Caco-2 (cell line): ENCODE measurements around the gene UROS. TPM values are rescaled to one million over a fixed set of nuclear protein-coding genes. Genes with fewer than 3 reads are reported as not detected.

Experiments
- BruUV-seq: library from RNA; stranded (reverse); fragments of 400-500 nt; replicated peaks from 2 replicates; lab custom pipeline; 2021; lab: Mats Ljungman, UMichigan
- CTCF ChIA-PET: fragments of 300-600 bp; sonication (Branson Sonifier 250); formaldehyde crosslinking; loops from one replicate; lab custom pipeline; 2022; ENCODE audit warnings: antibody characterized with exemption; lab: Charles Lee
- POLR2A ChIA-PET: fragments of 300-600 bp; sonication (Branson Sonifier 250); formaldehyde crosslinking; loops from one replicate; lab custom pipeline; 2022; ENCODE audit warnings: antibody characterized with exemption; lab: Charles Lee
- DNase-seq, 2 experiments: peaks; one replicate each; pipeline versions ENCODE4 v3.0.0 to v3.0.0-alpha.2; 2020 to 2022
- H3K27me3 ChIP-seq: replicated peaks from 2 replicates; pipeline ENCODE4 v1.6.0; 2011; ENCODE audit warnings: low read length; ENCODE audit not compliant: control insufficient read depth, insufficient read depth
- H3K36me3 ChIP-seq: 2 replicates; pipeline ENCODE4 v1.5.1; 2011; ENCODE audit warnings: low read length; ENCODE audit not compliant: control insufficient read depth, insufficient read depth
- H3K4me1 ChIP-seq: fragments of 250-450 bp; sonication (Bioruptor Pico); 2 replicates; pipeline ENCODE4 v1.5.1; 2020; ENCODE audit warnings: mild to moderate bottlenecking
- H3K4me3 ChIP-seq: 2 replicates; pipeline ENCODE4 v1.5.1; 2011; ENCODE audit warnings: low read depth, mild to moderate bottlenecking, control low read depth, low read length
- H3K9me3 ChIP-seq: fragments of 250-450 bp; sonication (Bioruptor Pico); 2 replicates; pipeline ENCODE4 v1.5.1; 2020; ENCODE audit warnings: mild to moderate bottlenecking, moderate library complexity
- H3K27ac Mint-ChIP-seq: one replicate; pipeline ENCODE4 v1.8.0; 2022; ENCODE audit warnings: mixed read lengths; ENCODE audit not compliant: unreplicated experiment
- H3K27me3 Mint-ChIP-seq: one replicate; pipeline ENCODE4 v1.8.0; 2022; ENCODE audit warnings: mixed read lengths; ENCODE audit not compliant: insufficient read depth, unreplicated experiment
- H3K36me3 Mint-ChIP-seq: one replicate; pipeline ENCODE4 v1.8.0; 2022; ENCODE audit warnings: mild to moderate bottlenecking, mixed read lengths; ENCODE audit not compliant: insufficient read depth, unreplicated experiment
- H3K4me1 Mint-ChIP-seq: one replicate; pipeline ENCODE4 v1.8.0; 2022; ENCODE audit warnings: low read depth, mixed read lengths; ENCODE audit not compliant: unreplicated experiment
- H3K4me3 Mint-ChIP-seq: one replicate; pipeline ENCODE4 v1.8.0; 2022; ENCODE audit warnings: mild to moderate bottlenecking, moderate library complexity, mixed read lengths; ENCODE audit not compliant: unreplicated experiment
- H3K9me3 Mint-ChIP-seq: one replicate; pipeline ENCODE4 v1.8.0; 2022; ENCODE audit warnings: mixed read lengths; ENCODE audit not compliant: unreplicated experiment
- intact Hi-C: fragments of 100-400 bp; cut with micrococcal nuclease; formaldehyde crosslinking; loops from one replicate; pipeline ENCODE4 v1.10.0; 2022; ENCODE audit not compliant: unreplicated experiment
- total RNA-seq: library from RNA; stranded (reverse); gene quantifications from 2 replicates; pipeline ENCODE4 v1.2.3, GENCODE V29; 2022
- TF ChIP-seq, protein P1 (sequence below), 2 experiments: fragments of 200-600 bp in 1 of 2; IDR thresholded peaks; 1 replicate in 1 of 2; 2 replicates in 1 of 2; pipeline versions ENCODE4 v1.5.1 to v1.8.0; 2011 to 2022; ENCODE audit warnings: antibody characterized with exemption in 1 of 2, control low read depth in 1 of 2, inconsistent platforms in 1 of 2, low read depth in 1 of 2, low read length in 1 of 2, mild to moderate bottlenecking in 1 of 2, moderate library complexity in 1 of 2; ENCODE audit not compliant: insufficient read depth in 1 of 2, severe bottlenecking in 1 of 2, unreplicated experiment in 1 of 2

Gene UROS
- total RNA-seq, 1 experiment from 2014 or later = 53.4 TPM

- no peak overlapping the region for H3K4me3 Mint-ChIP-seq
- BruUV-seq = no TSS peak
- Histone ChIP-seq H3K9me3 (no peaks in the 10 kb centered on the region), H3K4me3 (no peak overlapping the region), H3K27me3 (no peaks in the 10 kb centered on the region), H3K36me3 (peaks cover 2% of the 10 kb centered on the region; the same call in 1 of the 2 replicates), H3K4me1 (no peaks in the 10 kb centered on the region)
- H3K36me3 Mint-ChIP-seq = peaks cover 4% of the 10 kb centered on the region
- DNase-seq = no peak
- intact Hi-C loops = no loop called here
- H3K27me3 Mint-ChIP-seq = no peaks in the 10 kb centered on the region
- TF ChIP-seq, protein P1, sequence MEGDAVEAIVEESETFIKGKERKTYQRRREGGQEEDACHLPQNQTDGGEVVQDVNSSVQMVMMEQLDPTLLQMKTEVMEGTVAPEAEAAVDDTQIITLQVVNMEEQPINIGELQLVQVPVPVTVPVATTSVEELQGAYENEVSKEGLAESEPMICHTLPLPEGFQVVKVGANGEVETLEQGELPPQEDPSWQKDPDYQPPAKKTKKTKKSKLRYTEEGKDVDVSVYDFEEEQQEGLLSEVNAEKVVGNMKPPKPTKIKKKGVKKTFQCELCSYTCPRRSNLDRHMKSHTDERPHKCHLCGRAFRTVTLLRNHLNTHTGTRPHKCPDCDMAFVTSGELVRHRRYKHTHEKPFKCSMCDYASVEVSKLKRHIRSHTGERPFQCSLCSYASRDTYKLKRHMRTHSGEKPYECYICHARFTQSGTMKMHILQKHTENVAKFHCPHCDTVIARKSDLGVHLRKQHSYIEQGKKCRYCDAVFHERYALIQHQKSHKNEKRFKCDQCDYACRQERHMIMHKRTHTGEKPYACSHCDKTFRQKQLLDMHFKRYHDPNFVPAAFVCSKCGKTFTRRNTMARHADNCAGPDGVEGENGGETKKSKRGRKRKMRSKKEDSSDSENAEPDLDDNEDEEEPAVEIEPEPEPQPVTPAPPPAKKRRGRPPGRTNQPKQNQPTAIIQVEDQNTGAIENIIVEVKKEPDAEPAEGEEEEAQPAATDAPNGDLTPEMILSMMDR (IDR thresholded peaks at IDR 0.05; ENCODE audit: insufficient read depth in 1 of 2, low read depth in 1 of 2, low read length in 1 of 2, severe bottlenecking in 1 of 2, unreplicated experiment in 1 of 2) = no peak
- POLR2A ChIA-PET = no interaction called here
- CTCF ChIA-PET = no interaction called here
- H3K27ac Mint-ChIP-seq = no peak overlapping the region
- no peaks in the 10 kb centered on the region for H3K9me3 Mint-ChIP-seq
- no peaks in the 10 kb centered on the region for H3K4me1 Mint-ChIP-seq
These were observed 11.8 kb downstream of the UROS start for GRCh38 chr10:125811251-125811650.

GRCh38 chr10:125808047-125808446, 15.0 kb downstream of the UROS start:
- H3K9me3 Mint-ChIP-seq = no peaks in the 10 kb centered on the region
- ChIA-PET POLR2A (no interaction called here), CTCF (no interaction called here)
- no peak overlapping the region for H3K27ac Mint-ChIP-seq
- H3K4me3 Mint-ChIP-seq = no peak overlapping the region
- intact Hi-C loops = no loop called here
- Histone ChIP-seq H3K4me3 (no peak overlapping the region), H3K36me3 (peaks cover 2% of the 10 kb centered on the region; the same call in 1 of the 2 replicates), H3K27me3 (no peaks in the 10 kb centered on the region), H3K4me1 (no peaks in the 10 kb centered on the region), H3K9me3 (no peaks in the 10 kb centered on the region)
- BruUV-seq = no TSS peak
- H3K36me3 Mint-ChIP-seq = no peaks in the 10 kb centered on the region
- no peaks in the 10 kb centered on the region for H3K4me1 Mint-ChIP-seq
- no peak for DNase-seq
- TF ChIP-seq, protein P1 (IDR thresholded peaks at IDR 0.05; ENCODE audit: insufficient read depth in 1 of 2, low read depth in 1 of 2, low read length in 1 of 2, severe bottlenecking in 1 of 2, unreplicated experiment in 1 of 2) = no peak
- no peaks in the 10 kb centered on the region for H3K27me3 Mint-ChIP-seq

DNA sequence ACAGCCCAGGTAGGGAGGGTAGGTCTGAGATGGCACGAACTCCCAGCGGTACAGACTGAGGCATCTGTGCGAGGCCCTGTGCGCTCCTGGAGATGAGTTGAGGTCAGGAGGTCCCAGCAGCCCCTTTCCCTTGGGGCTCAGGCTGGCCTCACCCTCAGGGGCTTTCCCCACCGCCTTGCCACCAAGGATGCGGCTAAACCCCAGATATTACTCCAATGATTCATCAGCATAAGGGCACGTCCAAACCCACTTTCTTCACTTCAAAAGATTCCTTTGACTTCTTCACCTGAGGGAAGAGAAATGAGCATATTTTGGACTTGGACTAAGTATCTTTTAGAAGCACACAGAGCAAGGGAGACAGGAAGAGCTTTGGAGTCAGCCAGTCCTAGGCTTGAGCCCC, 20.3 kb downstream of the UROS start:
- TF ChIP-seq, protein P1 (IDR thresholded peaks at IDR 0.05; ENCODE audit: insufficient read depth in 1 of 2, low read depth in 1 of 2, low read length in 1 of 2, severe bottlenecking in 1 of 2, unreplicated experiment in 1 of 2) = no peak
- no TSS peak for BruUV-seq
- no peaks in the 10 kb centered on the region for H3K4me1 ChIP-seq
- H3K36me3 ChIP-seq = peaks cover 2% of the 10 kb centered on the region; the same call in 1 of the 2 replicates
- H3K27me3 Mint-ChIP-seq = no peaks in the 10 kb centered on the region
- no peaks in the 10 kb centered on the region for H3K4me1 Mint-ChIP-seq
- intact Hi-C loops = no loop called here
- ChIA-PET POLR2A (no interaction called here), CTCF (no interaction called here)
- H3K4me3 Mint-ChIP-seq = no peak overlapping the region
- no peaks in the 10 kb centered on the region for H3K27me3 ChIP-seq
- H3K9me3 Mint-ChIP-seq = no peaks in the 10 kb centered on the region
- no peak overlapping the region for H3K4me3 ChIP-seq
- DNase-seq = no peak
- no peaks in the 10 kb centered on the region for H3K9me3 ChIP-seq
- no peak overlapping the region for H3K27ac Mint-ChIP-seq
- peaks cover 9% of the 10 kb centered on the region for H3K36me3 Mint-ChIP-seq
